GM19025 (cell line): ENCODE measurements around the gene ETS1.

Experiments used
- ATAC-seq: cut with Tn5 transposase; IDR thresholded peaks from one replicate; pipeline ENCODE4 v1.9.1; 2021; ENCODE audit warnings: mild to moderate bottlenecking, low read depth, moderate library complexity; ENCODE audit not compliant: unreplicated experiment

ETS1 gene

DNA sequence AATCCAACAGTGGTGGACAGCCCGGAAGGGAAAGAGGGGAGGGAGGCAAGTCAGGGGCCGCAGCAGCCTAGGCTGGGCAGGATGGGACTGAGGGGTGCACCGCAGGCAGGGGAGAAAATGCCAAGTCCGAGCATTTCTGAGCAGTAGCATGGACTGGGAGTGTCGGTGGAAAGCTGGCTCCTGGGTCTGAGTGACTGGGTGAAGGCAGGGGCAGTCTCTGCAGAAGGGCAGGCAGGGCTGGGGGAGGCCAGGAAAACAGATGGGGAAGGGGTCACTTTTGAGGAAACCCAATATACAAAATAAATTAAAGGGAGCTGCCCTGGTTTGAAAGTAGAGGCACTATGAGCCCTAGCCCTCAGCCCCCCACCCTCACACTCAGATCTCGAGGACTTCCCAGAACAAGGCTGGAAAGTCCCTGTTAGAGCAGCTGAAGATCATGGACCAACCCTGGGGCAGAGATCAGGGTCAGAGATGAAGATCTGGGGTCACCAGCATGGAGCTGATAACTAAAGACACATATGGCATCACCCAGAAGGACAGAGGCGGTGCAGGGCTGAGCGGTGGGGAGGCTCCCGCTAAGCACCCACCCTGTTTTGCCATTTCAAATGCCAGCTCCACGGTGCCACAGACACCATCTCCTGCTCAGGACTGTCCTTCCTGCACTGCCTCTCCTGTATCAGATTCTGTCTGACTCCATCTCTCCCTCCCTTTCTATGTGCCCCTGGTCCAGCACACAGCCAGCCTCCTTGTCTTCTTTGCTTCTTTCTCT lies 32.4 kb upstream of the ETS1 start:
- no peak for ATAC-seq

- ATAC-seq, result no peak
These were observed 31.6 kb upstream of the ETS1 start for GRCh38 chr11:128619007-128619406.

DNA sequence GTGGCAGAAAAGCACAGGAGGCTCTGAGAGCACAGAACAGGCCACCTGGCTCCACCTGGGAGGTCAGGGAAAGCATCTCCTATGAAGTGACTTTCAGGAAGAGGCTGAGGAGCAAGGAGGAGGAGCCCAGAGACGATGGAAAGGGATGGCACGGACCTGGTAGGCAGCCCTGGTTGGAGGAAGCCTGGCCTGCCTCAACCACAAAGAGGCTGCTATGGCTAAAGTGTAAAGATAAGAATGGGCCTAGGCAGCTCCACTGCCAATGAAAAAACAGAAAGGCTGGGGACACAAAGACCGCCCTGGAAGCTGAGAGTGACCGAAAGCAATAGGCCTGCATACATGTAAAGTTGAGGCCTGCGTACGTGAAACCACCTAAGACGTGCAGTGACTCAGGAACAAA lies 31.2 kb upstream of the ETS1 start:
- no peak for ATAC-seq

- no peak for ATAC-seq
These were observed 28.8 kb upstream of the ETS1 start for GRCh38 chr11:128616161-128616560.

GRCh38 chr11:128615612-128616011 lies 28.3 kb upstream of the ETS1 start:
- no peak for ATAC-seq

DNA sequence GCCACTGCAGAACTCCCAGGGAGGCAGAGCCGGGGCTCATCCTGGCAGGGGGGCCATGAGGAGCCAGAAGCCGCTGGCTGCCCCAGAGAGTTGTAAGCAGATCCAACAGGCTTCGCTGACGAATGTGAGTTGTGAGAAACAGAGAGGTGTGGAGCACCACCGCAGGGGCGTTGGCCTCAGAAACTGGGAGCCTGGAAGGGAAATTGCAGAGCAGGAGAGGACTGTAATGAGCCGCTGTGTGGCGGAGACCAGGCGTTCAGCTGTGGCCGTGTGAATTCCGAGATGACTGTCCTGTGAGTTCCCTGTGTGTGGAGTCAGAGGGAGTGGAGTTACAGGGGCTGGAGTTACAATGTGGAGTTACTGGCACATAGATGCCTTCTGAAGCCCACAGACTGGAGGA lies 27.7 kb upstream of the ETS1 start:
- ATAC-seq, result no peak

DNA sequence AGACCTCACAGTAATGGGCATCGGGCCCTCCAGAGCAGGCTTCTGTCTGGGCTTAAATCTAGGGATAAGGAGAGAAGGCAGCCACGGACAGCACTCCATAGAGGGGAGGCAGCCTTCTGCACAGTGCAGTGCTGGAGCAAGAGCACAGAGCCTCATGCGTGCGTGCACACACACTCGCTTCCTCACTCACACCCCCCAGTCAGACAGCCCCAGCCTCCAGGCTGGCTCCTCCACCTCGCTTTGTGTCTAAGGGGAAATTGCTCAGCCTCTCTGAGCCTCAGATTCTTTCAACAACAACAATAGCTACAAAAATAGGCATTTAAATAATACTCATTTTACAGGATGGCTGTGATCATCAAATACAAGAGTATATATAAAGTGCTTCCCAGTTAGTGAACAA lies 26.7 kb upstream of the ETS1 start:
- ATAC-seq, result no peak

GRCh38 chr11:128613300-128613995 lies 26.1 kb upstream of the ETS1 start:
- no peak for ATAC-seq

DNA sequence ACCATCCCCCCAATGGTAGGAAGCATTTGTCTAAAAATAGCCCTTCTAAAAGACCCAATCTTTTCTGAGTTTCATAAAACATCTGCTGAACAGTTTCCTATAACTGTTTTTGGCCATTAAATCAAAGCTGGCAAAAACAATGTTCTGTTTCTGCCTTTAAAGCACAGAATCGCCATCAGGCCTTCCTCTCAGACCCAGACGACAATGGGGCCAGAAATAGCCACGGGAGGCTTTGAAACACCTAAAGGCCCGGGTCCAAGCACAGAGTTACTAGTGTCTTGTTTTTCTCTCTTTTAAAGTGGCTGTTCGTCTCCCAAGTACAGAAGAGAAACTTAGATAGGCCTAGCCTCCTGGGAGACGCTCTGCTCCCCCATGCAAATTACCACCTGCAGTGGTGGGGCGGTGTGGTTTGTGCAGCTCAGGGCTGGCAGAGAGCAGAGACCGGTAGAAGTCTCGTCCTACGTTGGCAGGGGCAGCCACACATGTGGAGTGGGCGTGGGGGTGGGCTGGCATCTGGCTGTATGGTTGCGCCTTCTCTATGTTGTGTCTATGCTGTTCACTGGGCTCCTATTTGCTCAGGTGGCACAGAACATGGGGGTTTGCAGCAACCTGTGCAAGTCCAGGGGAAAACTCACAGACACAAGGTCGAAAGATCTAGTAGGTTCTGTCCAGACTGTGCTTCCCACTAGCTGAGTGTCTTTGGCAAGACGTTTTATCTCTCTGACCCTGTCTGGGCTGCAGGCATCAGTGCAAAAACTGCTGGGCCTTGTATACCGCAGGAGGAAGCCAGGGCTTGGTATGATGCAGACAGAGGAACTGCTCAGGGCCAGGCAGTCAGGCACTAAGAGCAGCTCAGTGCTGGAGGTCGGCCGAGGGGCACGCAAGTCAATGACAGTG lies 23.6 kb upstream of the ETS1 start:
- peak; percentile 98 for ATAC-seq

DNA sequence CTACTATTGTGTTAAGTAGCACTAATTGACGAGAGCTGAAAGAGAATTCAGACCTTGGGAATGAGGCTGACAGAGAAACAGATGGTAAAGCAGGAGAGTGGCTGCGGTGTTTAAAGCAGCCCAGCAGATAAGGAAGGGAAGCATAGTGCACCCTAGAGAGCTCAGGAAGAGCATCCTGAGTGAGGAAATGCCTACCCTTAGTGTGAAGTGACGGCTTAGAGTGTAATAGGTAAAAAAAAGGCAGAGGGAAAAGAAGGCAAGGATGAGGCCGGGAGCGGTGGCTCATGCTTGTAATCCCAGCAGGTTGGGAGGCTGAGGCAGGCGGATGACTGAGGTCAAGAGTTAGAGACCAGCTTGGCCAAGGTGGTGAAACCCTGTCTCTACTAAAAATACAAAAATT lies 22.4 kb upstream of the ETS1 start:
- ATAC-seq, result no peak

DNA sequence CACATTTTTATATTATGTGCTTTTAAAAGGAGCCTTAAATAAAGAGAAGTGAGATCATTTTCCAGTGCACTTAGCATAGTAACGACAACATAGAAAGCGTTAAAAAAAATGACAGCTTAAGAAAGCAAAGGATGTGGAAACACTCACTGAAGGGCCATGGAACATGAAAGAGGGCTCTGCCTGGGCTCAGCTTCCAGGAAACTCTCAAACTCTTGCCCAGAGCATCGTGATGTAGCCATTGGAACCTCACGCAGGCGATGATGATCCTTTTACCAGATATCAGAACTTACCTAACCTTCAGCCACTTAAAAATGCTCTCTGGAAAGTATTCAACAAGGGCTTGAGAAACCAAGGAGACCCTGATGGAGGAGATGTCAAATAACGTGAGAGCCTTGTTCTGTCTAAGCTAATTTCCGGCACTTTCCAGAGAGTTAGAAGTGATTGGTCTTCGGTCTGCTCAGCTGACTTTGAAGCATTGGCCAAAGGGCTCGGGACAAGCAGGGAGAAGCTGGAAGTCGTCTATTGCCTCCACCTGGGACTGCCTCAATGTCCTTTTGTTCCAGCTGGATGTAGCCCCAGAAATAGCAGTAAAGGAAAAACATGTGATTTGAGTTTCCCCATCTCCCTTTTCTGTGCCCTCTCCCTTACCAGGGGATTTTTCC lies 21.5 kb upstream of the ETS1 start:
- no peak for ATAC-seq

- ATAC-seq, result no peak
These were observed 20.5 kb upstream of the ETS1 start for GRCh38 chr11:128607819-128608218.

DNA sequence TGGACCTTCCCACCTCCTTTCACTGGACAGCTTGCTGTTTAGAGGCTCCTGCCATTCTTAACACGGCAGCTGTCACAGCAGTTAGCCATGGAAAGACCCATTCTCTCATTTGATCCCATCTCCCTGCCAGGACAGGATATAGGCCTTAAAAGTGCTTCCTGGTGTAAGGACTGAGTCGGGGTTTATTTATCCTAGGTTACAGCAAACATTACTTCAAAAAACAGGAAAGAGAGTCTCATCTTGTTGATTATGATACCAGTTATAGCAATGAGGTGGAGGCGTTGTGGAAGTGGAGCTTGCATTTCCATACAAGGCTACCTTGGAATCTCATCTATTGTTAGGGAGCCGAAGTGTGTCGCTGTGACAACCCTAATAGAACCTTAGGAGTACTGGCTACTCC lies 17.4 kb upstream of the ETS1 start:
- ATAC-seq, result no peak

GRCh38 chr11:128603752-128604414 lies 16.5 kb upstream of the ETS1 start:
- no peak for ATAC-seq

GRCh38 chr11:128603003-128603696 lies 15.8 kb upstream of the ETS1 start:
- ATAC-seq, result no peak

DNA sequence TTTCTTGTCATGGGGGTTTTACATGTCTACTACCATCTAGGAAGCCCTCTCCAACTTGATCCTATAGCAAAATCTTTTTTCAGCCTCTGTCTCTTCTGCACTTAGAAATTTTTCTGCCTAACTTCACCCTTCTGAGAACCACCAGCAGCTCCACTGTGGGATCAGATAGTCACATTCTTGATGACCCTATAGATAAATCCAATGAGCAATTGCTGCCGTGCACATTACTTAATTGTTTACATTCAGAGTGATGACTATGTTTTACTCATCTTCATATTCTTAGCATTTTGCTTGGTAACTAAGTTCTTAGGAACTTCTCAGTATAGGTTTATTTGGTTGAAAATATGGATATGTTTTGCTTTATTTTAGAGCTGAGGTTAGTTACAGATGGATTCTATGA lies 12.4 kb upstream of the ETS1 start:
- ATAC-seq, result no peak

DNA sequence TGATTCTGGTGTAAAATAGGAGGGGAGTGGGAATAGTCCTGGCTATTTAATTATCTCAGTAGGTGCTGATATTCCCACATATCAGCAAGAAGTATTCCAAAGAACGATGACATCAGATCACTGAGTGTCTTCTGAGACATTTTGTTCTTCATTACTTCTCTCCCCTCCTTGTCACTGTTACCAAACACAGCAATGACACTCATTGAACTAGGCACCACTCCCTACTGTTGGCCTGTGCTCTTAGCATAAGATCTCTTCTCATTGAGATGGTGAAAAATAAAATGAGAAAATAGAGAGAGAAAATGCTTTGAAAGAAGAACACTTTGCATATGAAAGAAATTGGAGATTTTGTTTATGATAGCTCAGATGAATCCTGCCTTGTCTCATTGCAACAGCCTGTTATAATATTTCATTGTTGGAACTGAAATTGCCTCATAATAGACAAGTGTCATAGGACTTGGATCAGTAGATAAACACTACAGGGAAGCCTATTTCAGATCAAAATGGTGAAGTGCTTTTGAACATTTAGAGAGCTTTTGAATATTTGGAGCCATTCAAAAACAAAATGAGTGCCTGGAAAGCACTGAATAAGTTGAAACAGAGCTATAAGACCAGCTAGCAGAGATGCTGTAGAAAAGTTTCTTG lies 11.3 kb upstream of the ETS1 start:
- no peak for ATAC-seq

- no peak for ATAC-seq
These were observed 10.7 kb upstream of the ETS1 start for GRCh38 chr11:128598096-128598495.

GRCh38 chr11:128597209-128597608 lies 9.9 kb upstream of the ETS1 start:
- ATAC-seq, result no peak
